HepG2 (cell line): Measurements from ENCODE around the gene MACROH2A1. TPM values are rescaled to one million over a fixed set of nuclear protein-coding genes. Genes with fewer than 3 reads are reported as not detected.
A peak's percentile ranks its signal among the peaks of the same experiment; 100 is the strongest.

ENCODE experiments used
- ATAC-seq: fragments of 200-7000 bp; cut with Tn5 transposase; 3 replicates; pipeline ENCODE4 v1.9.1; 2020; ENCODE audit warnings: mild to moderate bottlenecking, moderate library complexity
- BruUV-seq: library from RNA; stranded (reverse); fragments of 400-500 nt; replicated peaks from 2 replicates; lab custom pipeline; 2021; lab: Mats Ljungman, UMichigan
- CTCF ChIA-PET: fragments of 300-600 bp; formaldehyde crosslinking; extraction: SDS; loops from one replicate; lab custom pipeline; 2021; ENCODE audit warnings: low total read pairs, inconsistent platforms, low intra/inter-chr PET ratio; lab: Yijun Ruan, JAX
- POLR2A ChIA-PET: fragments of 350-600 bp; sonication (Branson Sonifier 250); formaldehyde crosslinking; loops from one replicate; lab custom pipeline; 2020; ENCODE audit warnings: antibody characterized with exemption, inconsistent platforms; lab: Yijun Ruan, JAX
- DNase-seq: peaks from one replicate; pipeline ENCODE4 v3.0.0-alpha.2; 2015; ENCODE audit warnings: low spot score
- FAIRE-seq: peaks from 3 replicates; lab custom pipeline; 2011; peaks lifted over from hg19 to GRCh38; lab: Jason Lieb, UNC
- H2AFZ ChIP-seq: one replicate; pipeline ENCODE4 v1.6.1; 2011; ENCODE audit warnings: low read length, inconsistent platforms
- H3K27ac ChIP-seq: fragments of 300-600 bp; 3 replicates; pipeline ENCODE4 v1.8.0; 2011; ENCODE audit warnings: mixed run types, mild to moderate bottlenecking, mixed read lengths, low read length, inconsistent platforms; ENCODE audit not compliant: insufficient read depth; ENCODE audit errors: extremely low read length
- H3K27me3 ChIP-seq, 2 experiments: fragments of 200-600 bp in 1 of 2; 2 replicates in 1 of 2; 3 replicates in 1 of 2; pipeline versions ENCODE4 v1.6.0 to v1.8.0; 2011; ENCODE audit warnings: low read length in 2 of 2, mild to moderate bottlenecking in 2 of 2, moderate library complexity in 2 of 2, inconsistent platforms in 1 of 2; ENCODE audit not compliant: insufficient read depth in 2 of 2, control insufficient read depth in 1 of 2
- H3K36me3 ChIP-seq, 2 experiments: fragments of 200-600 bp in 1 of 2; replicated peaks in 1 of 2; 2 replicates in 1 of 2; 3 replicates in 1 of 2; pipeline versions ENCODE4 v1.5.1 to v1.8.0; 2011; ENCODE audit warnings: low read length in 2 of 2, inconsistent platforms in 1 of 2; ENCODE audit not compliant: insufficient read depth in 2 of 2, control insufficient read depth in 1 of 2
- H3K4me1 ChIP-seq: 2 replicates; pipeline ENCODE4 v1.5.1; 2012; ENCODE audit warnings: low read length, inconsistent platforms; ENCODE audit not compliant: insufficient read depth
- H3K4me2 ChIP-seq: 2 replicates; pipeline ENCODE4 v1.6.0; 2011; ENCODE audit warnings: low read depth, low read length, inconsistent platforms
- H3K4me3 ChIP-seq, 3 experiments: fragments of 200-600 bp in 1 of 3; sonication (generic), shearing (Covaris generic) in 1 of 3; replicated peaks in 1 of 3; 2 replicates each; pipeline ENCODE4 v1.5.1; 2011 to 2016; ENCODE audit warnings: low read length in 3 of 3, inconsistent platforms in 2 of 3, low read depth in 2 of 3, mild to moderate bottlenecking in 2 of 3, control low read depth in 1 of 3, mixed read lengths in 1 of 3; ENCODE audit not compliant: insufficient read depth in 1 of 3
- H3K79me2 ChIP-seq: one replicate; pipeline ENCODE4 v1.6.1; 2011; ENCODE audit warnings: low read length, inconsistent platforms; ENCODE audit not compliant: insufficient read depth
- H3K9ac ChIP-seq: 2 replicates; pipeline ENCODE4 v1.6.0; 2011; ENCODE audit warnings: mild to moderate bottlenecking, low read depth, low read length, inconsistent platforms; ENCODE audit not compliant: insufficient read depth
- H3K9me3 ChIP-seq: 2 replicates; pipeline ENCODE4 v1.5.1; 2012; ENCODE audit warnings: mild to moderate bottlenecking, low read length
- H4K20me1 ChIP-seq: 2 replicates; pipeline ENCODE4 v1.6.0; 2011; ENCODE audit warnings: inconsistent platforms, mild to moderate bottlenecking, low read length, moderate library complexity; ENCODE audit not compliant: insufficient read depth
- AGO2 ChIP-seq: fragments of 200-400 bp; formaldehyde crosslinking; optimal IDR thresholded peaks from 2 replicates; pipeline ENCODE3; 2017; ENCODE audit warnings: mild to moderate bottlenecking, low read depth, low read length, moderate library complexity
- FOXO4 ChIP-seq: sonication (generic); formaldehyde crosslinking; conservative IDR thresholded peaks from 2 replicates; pipeline ENCODE4 v1.8.1; 2023; ENCODE audit warnings: missing genetic modification reagents
- RBM22 ChIP-seq: fragments of 200-400 bp; formaldehyde crosslinking; optimal IDR thresholded peaks from 2 replicates; pipeline ENCODE3; 2017; ENCODE audit warnings: mild to moderate bottlenecking, low read length, moderate library complexity
- REL ChIP-seq: sonication (generic); formaldehyde crosslinking; conservative IDR thresholded peaks from 2 replicates; pipeline ENCODE4 v1.8.0; 2022; ENCODE audit warnings: mild to moderate bottlenecking, missing genetic modification reagents, moderate library complexity
- WGBS: methylation state at CpG from one replicate; pipeline ENCODE4 v1.1.6; 2017; ENCODE audit warnings: low lambda C conversion rate; 5-methylcytosine and 5-hydroxymethylcytosine counted together
- in situ Hi-C: cut with HindIII; loops from 2 replicates; pipeline ENCODE4 v1.10.0; 2017; ENCODE audit warnings: low pct_unique_long_range_greater_than_20kb; ENCODE audit not compliant: extremely low pct_ligation_motif_present
- intact Hi-C: fragments of 100-400 bp; cut with micrococcal nuclease; formaldehyde crosslinking; loops from one replicate; pipeline ENCODE4 v1.10.0; 2022; ENCODE audit not compliant: unreplicated experiment
- polyA plus RNA-seq, 8 experiments: library from polyadenylated mRNA; depleted of rRNA in 3 of 8; stranded (reverse) in 7 of 8; unstranded in 1 of 8; fragments of >200 nt; fragmentation: Illumina TruSeq in 4 of 8; extraction: Trizol in 4 of 8; gene quantifications; 2 replicates each; pipeline versions ENCODE4 v1.2.1 to v1.2.3, GENCODE V29; 2011 to 2016; ENCODE audit warnings: low read depth in 4 of 8, missing spikeins in 1 of 8, mixed read lengths in 1 of 8; ENCODE audit not compliant: insufficient read depth in 1 of 8
- total RNA-seq, 5 experiments: library from RNA; depleted of rRNA; stranded (reverse); fragments of >200 nt; fragmentation: Illumina TruSeq; extraction: Trizol; gene quantifications; 2 replicates each; pipeline ENCODE4 v1.2.3, GENCODE V29; 2016; ENCODE audit warnings: low read depth in 1 of 5

Gene MACROH2A1
- total and polyA plus RNA-seq, 2 of the 13 experiments (the other 11 are each of a cell fraction or from before 2014, with no cell fraction given), result 69.1 to 158 TPM

GRCh38 chr5:135335031-135335828 lies 63.8 kb downstream of the MACROH2A1 start:
- no peaks in the 10 kb centered on the region for H3K27me3 ChIP-seq
- no peaks in the 10 kb centered on the region for H3K79me2 ChIP-seq
- ATAC-seq, result no peak
- no peak overlapping the region for H3K4me3 ChIP-seq
- FAIRE-seq, result no peak
- no TSS peak for BruUV-seq
- H3K4me2 ChIP-seq, result no peak overlapping the region
- WGBS, result 95% methylated on average over 12 of the region's 13 CpGs
- intact Hi-C loops, result loop anchor here (10.0 kb wide), 1 partner anchor 310 kb away; no protein-coding TSS in a partner anchor
- in situ Hi-C loops, result loop anchor here (10.0 kb wide), 1 partner anchor 300 kb away; the partner anchor contains the start of gene PITX1
- no peaks in the 10 kb centered on the region; the same call in 1 of the 2 replicates for H4K20me1 ChIP-seq
- H3K27ac ChIP-seq, result no peak overlapping the region
- peaks cover 11% of the 10 kb centered on the region for H3K4me1 ChIP-seq
- ChIA-PET CTCF (no interaction called here), POLR2A (no interaction called here)
- H3K9me3 ChIP-seq, result no peaks in the 10 kb centered on the region
- H3K9ac ChIP-seq, result no peak overlapping the region
- peaks cover 27 to 77% of the 10 kb centered on the region in 2 experiments for H3K36me3 ChIP-seq
- no peak for DNase-seq
- no peak for TF ChIP-seq REL (CRISPR knock-in tag)
- TF ChIP-seq AGO2, result peak; percentile 16
- H2AFZ ChIP-seq, result no peak overlapping the region

- ChIA-PET POLR2A (no interaction called here), CTCF (no interaction called here)
- Histone ChIP-seq H2AFZ (no peak overlapping the region), H3K27ac (no peak overlapping the region), H3K9me3 (no peaks in the 10 kb centered on the region), H3K36me3 (peaks cover 23 to 63% of the 10 kb centered on the region in 2 experiments), H3K9ac (no peak overlapping the region), H3K4me2 (no peak overlapping the region), H4K20me1 (no peaks in the 10 kb centered on the region; the same call in 1 of the 2 replicates), H3K4me1 (peaks cover 24% of the 10 kb centered on the region), H3K4me3 (no peak overlapping the region), H3K79me2 (no peaks in the 10 kb centered on the region), H3K27me3 (no peaks in the 10 kb centered on the region)
- DNase-seq, result no peak
- no TSS peak for BruUV-seq
- intact Hi-C loops (loop anchor here (2.0 to 10.0 kb wide), 3 partner anchors 69 to 309 kb away; no protein-coding TSS in a partner anchor), in situ Hi-C loops (loop anchor here (10.0 kb wide), 1 partner anchor 299 kb away; the partner anchor contains the start of gene PITX1)
- FAIRE-seq, result no peak
- ATAC-seq, result no peak
- 97% methylated on average over 10 of the region's 10 CpGs for WGBS
- TF ChIP-seq RBM22, result peak; percentile 79
- TF ChIP-seq AGO2, result peak; percentile 32
- TF ChIP-seq FOXO4 (CRISPR knock-in tag), result no peak
Measured at GRCh38 chr5:135333732-135334515, 65.1 kb downstream of the MACROH2A1 start.
